GM21367 (cell line): ENCODE measurements around the gene NCAPG2.

Experiments
- ATAC-seq: cut with Tn5 transposase; IDR thresholded peaks from one replicate; pipeline ENCODE4 v1.9.1; 2021; ENCODE audit not compliant: unreplicated experiment

The NCAPG2 gene

DNA sequence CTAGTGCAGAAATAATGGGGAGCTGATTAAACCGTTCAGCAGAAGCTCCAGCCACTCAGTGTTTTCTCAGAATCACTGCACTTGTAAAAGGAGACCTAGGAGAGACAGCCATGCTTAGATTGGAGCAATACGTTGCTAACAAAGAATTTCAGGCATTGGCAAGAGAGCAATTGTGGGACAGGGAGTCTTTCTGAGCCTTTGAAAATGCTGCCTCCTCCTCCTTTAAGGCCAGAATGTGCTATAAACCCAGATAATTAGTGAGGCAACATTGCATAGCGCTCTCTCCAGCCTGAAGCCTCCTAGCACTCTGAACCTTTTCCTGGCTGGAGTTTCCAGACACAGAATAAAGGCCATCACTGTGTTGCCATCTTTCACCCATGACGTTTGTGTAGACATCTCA is 98.5 kb downstream of the NCAPG2 start:
- ATAC-seq = no peak

DNA sequence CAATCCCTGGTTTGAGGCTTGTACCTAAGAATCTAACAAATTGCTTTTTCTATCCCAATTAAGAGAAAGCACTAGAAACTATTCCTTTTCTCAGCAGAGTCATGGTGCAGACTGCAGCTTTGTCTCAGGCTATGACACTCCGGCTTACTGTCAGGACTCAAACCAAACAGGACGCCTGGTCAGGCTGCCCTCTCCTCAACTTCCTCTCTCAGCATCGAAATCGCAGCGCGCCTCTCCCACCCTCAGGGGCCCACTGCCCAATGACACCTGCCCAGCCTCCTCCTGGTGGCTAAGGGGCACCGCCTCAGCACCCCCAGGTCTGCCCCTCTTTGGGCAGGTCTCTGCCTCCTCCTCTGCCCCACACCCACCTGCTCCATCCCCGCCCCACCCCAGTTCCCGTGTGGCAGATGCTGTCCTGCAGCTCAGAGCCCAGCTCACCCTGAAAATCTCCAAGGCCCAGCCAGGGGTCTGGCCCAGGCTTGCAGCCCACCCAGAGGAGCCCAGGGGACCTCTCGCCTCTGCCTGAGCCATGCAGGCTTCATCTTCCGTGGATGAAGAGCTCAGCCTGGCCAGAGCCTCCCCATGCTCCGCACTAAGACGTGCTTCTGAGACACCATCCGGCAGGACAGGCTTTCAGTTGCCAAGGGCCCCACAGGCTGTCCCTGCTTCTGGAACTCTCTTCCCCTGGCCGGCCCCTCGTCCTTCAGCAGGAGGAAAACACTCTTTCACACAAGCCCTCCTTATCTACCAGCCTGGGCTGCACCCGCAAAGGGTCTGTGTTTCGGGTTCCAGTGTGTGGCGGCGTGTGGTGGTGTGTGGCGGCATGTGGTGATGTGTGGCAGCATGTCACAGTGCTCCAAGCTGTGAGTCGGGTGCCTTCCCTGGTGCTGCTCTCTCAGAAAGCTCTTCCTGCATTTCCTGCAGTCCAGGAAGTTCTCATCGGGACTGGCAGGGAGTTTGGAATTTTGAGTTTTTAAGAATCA is 100.5 kb downstream of the NCAPG2 start:
- ATAC-seq = no peak

DNA sequence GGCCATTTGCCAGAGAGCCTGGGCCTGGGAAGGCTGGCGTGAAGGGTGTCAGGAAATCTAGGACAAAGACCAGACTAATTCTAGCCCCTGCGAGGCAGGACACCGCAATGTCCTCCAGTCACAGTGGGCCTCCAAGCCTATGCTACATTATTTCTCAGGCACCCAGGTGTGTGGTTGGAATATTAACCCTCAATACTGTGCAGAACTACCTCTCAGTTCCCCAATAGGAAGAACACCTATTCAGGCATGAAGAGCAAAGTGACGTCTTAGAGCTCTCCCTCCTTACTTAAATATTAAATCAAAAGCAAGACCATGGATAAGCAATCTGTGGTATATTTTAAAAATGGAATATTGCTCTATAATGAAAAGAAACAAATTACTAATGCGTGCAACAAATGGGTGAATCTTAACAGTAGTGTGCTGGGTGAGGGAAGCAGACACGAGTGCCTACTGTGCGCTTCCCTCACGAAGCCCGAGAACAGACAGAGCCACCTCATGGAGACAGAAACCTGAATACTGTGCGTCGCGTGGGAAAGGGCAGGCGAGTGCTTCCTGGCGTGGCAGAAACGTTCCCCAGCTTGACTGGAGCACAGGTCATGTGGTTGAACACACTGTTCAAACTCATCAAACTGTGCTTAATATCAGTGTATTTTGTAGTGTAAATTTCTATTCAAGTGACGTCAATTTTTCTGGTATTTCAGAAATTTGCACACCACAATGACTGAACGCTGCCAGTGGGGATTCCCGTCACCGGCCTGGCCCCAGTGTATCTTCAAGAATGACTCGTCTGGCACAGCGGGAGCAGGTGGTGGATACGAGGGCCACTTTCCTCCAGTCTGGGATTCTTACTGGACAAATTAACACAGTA is 101.5 kb downstream of the NCAPG2 start:
- ATAC-seq = no peak

DNA sequence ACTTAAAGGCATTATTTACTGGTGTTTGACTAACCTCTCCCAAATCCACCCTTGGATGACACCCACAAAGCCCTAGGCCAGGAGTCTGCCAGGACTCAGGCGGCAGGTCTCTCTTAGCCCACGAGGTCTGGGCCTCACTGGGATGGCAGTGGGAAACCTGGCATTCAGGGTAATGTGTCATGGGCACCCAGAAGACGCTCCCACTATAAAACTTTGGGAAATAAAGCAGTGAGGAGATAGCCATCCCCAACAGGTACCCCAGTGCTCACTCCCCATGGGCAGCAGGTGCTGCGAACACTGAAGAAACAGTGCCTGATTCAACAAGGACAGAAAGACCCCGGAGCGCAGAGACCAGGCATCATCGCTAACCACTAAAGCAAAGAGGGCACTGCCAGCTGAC is 102.6 kb downstream of the NCAPG2 start:
- ATAC-seq = no peak

DNA sequence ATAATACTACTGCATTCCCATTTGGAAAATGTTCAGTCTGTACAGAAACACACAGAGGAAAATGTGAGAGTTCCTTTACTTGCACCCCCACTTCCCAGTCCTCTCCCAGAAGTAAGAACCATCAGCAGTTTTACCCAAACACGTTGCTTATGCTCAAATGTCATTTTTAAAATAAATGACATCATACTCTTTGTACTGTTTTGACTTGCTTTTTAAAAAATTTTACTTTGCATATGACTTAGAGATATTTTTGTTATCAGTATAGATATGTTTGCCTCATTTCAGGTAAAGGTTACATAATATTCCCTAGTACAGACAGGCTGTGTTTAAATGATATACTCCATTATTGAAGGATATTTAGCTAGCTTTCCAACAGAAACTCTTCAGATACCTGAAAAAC is 103.5 kb downstream of the NCAPG2 start:
- ATAC-seq = no peak

DNA sequence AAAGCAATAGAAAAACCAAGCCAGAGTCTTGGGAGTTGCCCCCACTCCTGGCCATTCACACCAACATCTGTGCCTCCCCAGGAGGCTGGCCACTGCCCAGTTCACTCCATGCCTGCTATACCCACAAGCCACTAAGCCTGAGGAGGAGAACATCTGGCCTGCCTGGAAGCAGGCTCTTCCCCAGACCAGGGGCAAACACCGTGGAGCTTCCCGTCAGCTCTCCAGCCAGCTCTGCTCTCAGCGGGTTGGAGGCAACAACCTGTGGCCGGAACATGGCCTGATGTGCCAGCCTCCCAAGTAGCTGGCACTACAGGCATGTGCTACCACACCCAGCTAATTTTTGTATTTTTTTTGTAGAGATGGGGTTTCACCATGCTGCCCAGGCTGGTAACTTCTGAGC is 107.9 kb downstream of the NCAPG2 start:
- no peak for ATAC-seq

DNA sequence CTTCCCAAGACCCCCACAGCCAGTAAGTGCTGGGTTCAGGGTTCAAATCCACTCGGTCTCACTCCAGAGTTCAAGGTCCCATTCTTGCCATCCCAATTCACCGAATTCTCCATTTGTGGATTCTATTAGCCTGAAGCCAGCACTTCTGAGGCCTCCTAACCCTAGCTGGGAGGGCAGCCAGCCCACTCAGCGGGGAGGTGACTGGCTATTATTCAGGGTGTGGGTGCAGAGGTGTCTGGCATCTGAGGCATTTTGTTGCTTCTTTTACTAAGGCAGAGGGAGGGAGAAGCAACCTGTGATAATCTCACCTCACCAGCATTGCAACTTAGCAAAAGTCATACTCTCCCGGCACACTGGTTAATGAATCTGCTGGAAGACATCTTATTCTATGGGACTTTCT is 108.3 kb downstream of the NCAPG2 start:
- no peak for ATAC-seq

DNA sequence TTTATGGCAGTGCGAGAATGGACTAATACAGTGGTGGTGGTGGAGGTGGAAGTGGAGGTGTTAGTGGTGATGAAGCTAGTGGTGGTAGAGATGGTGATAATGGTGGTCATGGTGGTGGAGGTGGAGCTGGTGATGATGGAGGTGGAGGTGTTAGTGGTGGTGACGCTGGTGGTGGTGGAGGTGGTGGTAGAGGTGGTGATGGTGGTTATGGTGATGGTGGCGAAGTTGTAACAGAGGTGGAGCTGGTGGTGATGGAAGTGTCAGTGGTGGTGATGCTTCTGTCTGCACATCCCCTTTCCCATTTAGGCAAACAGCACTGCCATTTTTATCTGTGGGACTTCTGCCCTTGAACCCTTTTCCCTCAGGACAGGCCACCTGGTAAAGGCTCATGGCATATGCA is 109.5 kb downstream of the NCAPG2 start:
- no peak for ATAC-seq

DNA sequence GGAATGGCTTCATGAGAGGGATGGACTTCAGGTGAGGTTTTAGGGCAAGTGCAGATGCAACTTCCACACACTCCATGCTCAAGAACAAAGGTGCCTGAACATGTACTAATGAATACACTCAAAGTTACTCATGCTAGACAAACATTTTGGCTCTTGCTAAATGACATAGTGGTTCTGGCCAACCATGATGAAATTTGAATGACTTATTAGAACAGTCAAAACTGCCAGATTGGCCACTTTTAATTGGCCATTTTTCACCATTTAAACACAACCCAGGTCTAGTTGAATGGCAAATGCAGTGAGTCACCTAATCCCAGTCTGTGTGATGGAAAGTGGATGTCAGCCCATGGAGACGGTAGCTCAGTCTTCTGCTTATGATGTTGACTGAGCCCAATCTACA is 112.1 kb downstream of the NCAPG2 start:
- ATAC-seq = no peak

DNA sequence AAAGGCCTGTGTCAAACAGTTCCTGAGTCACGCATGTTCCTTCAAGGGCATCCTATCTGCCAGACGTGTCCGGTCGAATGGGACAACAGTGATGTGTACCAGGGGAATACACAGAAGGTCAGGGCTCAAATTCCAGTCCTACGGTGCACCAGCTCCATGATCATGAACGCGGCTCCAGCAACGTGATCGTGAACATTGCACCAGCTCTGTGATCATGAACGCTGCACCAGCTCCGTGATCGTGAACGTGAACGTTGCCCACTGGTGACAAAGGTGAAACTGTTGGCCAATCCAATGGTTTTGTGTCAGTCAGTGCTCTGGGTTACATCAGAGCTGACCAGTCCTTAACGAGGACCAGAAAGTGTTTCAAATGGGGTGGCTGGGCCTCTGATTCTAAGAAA is 112.7 kb downstream of the NCAPG2 start:
- ATAC-seq = no peak

DNA sequence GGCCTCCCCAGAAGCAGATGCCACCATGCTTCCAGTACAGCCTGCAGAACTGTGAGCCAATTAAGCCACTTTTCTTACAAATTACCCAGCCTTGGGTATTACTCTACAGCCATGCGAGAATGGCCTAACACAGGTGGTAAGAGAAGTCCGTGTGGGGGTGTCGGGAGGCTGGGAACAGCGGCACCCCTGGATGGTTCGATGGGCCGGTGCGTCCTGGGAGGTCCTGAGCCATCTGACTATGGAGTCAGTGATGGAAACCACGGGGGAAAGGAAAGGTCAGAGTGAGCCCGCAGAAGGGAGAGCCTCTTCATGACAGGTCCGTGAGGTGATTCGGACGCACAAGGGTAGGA is 114.4 kb downstream of the NCAPG2 start:
- ATAC-seq = no peak

DNA sequence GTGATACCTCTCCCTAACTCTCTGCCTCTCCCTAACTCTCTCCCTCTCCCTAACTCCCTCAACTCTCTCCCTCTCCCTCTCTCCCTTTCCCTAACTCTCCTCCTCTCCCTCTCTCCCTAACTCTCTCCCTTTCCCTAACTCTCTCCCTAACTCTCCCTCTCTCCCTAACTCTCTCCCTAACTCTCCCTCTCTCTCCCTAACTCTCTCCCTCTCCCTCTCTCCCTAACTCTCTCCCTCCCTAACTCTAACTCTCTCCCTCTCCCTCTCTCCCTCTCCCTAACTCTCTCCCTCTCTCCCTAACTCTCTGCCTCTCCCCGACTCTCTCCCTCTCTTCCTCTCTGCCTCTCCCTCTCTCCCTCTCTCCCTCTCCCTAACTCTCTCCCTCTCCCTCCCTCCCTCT is 115.0 kb downstream of the NCAPG2 start:
- no peak for ATAC-seq

DNA sequence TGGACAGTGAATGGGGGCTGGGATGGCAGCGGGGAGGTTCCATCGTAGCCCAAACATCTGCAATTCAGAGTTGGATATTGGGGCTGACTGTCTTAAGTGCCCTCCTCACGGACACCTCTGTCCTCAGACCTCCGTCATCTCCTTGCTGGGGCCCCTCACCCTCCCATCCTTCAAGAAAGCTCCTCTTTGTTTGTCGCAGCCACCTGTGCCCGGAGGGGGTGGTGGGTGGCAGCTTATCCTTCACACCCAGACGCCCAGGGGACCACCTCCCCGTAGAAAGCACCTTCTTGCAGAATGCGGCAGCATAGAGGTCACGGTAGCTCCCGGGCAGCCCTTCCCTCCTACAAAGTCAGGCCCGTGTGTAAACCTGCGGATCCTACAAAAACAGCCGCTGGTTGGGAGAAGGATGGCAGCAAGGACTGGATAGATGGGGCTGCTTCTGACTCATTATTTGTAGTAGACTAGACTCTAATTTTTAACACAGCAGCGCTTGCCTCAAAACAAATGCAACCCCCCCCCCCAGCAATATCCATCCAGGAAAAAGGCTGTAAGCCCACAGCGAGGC is 115.6 kb downstream of the NCAPG2 start:
- ATAC-seq = no peak

DNA sequence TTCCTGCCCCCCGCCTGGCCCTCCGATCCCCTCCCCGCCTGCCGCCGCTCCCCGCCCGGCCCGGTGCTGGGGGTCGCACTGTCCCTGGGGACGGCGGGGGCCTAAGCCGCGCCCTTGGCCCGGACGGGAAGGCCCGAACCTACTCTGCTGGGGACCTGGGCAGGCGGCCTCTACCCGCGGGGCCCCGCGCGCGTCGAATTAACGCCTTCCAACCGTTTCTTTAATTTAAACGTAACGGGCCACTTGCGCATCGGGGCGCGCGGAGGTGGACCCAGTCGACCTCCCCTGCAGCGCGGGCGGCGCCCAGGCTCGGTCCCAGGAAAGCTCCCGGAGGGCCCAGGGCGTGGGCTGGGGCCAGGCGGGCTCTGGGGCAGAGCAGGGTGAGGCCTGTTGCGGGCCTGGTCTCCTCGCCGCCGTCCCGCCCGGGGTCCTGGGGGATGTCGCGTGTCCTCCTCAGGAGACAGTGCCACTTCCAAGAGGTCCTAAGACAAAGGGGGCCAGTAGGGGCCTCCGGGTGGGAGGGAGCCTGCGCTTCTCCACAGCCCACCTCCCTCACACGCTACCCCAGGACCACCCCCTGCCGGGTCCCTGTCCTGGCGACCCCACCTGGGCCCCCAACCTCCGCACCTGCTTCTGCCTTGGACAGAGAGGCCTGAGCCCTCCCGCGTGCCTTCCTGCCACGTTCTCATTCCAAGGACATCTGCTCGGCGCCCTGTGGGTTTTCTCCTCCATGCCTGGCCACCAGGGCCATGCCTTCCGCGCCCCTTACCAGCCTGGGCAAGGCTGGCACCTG is 116.3 kb downstream of the NCAPG2 start:
- ATAC-seq = no peak

DNA sequence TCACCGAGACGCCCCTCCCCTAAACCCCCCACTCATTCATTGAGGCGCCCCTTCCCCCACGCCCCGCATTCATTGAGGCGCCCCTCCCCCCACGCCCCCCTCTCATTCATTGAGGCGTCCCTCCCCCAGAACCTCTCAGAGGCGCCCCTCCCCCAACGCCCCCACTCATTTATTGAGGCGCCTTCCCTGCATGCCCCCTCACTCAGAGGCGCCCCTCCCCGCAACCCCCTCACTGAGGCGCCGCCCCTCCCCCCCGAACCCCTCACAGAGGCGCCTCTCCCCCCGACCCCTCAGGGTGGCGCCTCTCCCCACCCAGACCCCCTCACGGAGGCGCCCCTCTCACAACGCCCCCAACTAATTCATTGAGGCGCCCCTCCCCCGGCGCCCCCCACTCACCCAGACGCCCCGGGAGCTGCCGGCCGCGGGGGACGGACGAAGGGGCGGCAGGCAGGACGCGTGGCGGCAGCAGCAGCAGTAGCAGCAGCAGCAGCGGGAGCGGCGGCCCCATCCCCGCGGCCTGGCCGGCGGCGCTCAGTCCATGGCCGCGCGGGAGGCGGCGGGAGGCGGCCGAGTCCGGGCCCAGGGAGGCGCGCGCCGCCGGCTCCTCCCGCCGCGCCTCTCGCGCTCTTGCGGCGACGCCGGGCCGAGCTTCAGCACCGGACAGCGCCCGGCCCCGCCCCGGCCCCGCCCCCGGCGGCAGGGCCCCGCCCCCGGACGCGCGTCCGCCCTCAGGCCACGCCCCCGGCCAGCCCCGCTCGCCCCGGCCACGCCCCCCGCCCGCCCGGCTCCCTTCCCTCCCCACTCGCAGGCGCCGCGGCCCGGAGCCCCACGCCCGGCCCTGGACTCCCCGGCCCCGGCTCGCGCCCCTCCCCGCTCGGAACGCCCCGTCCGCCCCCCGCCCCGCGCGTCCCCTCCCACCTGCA is 117.2 kb downstream of the NCAPG2 start, which contains the start of gene PTPRN2:
Gene PTPRN2 (minus strand): TSS at position 662 of the 923 bp plus-strand sequence.
- peak; percentile 77 for ATAC-seq

DNA sequence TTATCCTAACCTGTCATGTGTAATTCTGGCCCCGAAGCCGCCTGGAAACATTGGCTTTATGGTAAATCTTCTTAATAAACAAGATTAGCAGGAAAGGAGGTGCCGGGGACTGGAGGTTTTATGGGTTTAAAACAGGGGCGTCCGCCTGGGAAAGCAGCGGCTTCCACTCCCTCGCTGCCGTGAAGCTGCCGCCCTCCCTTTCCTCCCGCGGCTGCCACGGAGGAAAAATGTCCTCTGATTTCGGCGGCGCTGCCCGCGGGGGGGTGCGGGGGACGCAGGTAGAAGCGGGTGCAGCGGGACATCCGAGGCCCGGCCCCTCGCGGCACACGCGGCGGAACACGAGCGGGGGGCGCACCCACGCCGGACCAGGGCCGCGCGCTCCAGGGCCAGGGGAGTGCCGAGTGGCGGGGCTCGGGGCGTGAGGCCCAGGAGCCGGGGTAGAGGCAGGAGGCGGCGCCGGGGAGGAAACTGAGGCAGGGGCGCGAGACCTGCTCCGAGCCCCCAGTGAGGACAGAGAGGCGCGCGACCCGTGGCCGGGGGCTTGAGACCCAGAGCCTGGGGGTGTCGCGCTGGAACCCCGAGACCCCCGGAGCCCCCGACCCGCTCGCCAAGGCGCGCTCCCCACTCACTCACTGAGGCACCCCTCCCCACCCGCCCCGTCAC is 118.0 kb downstream of the NCAPG2 start:
- no peak for ATAC-seq

DNA sequence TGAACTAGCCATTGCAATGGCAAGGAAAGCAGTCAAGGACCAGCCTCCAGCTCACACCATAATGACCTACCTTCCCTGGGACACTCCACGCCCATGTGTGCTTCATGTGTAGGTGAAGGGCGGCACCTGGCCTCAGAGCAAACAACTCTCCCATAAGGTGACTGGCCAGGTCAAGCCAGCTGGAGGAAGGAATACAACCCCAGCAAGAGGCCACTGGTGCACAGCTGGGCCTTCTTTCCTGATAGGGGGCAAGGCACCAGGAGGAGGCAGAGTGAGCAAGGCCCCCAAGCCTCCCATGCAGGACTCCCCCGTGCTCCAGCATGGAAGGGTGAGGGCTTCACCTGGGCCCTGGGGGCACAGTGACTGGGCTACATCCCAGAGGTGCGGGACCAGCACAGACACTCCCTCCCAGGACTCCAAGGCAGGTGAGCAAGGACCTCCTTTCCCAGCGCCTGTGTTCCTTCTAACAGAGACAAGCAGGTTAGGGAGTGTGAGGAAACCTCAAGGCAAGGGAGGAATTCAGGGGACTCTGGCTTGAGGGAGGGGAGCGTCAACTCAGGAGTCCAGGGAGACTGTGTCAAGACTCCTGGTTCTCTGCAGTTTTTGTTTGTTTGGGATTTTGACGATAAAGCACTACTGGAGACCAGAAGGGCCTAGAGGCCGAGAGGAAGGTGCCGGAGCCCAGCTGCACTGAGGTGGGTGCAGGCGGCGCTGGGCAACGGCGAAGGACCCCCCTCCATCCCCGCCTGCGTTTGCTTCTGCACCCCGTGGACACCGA is 118.7 kb downstream of the NCAPG2 start:
- no peak for ATAC-seq

DNA sequence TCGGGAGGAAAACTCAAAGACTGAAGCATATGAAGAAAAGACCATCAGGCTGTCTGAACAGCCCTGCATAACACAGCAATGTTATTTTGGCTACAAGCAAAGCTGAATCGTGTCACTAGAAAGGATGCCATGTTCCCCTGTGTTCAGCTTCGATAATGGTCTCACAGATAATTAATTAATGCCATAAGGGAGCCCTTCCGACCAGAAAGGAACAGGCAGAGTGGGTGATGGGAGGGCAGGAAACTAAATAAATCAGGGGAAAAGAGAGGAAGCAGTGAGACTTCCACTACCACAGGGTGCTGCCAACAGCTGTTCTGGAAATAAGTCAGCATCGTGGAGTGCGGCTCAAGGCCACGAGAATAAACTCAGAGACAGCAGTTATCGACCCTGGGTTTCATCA is 120.2 kb downstream of the NCAPG2 start:
- ATAC-seq = no peak
